Neuronal stem cell (in vitro differentiated cells): ENCODE results near the gene RAD54L2.
"Not testable (repeated sequence)": the region's sequence is repeated elsewhere in the genome, so short reads cannot be mapped to it uniquely, and the experiment has no call there.

ENCODE experiments used
- DNase-seq: peaks from one replicate; pipeline ENCODE4 v3.0.0-alpha.2; 2013; ENCODE audit warnings: low spot score
- H2AFZ ChIP-seq: one replicate; pipeline ENCODE4 v1.6.1; 2013; ENCODE audit warnings: mild to moderate bottlenecking, low read length, inconsistent platforms
- H2AK5ac ChIP-seq: 2 replicates; pipeline ENCODE4 v1.6.1; 2013; ENCODE audit warnings: low read depth, mild to moderate bottlenecking, inconsistent platforms, low read length, moderate library complexity, mixed read lengths
- H2BK120ac ChIP-seq: 2 replicates; pipeline ENCODE4 v1.6.1; 2013; ENCODE audit warnings: low read depth, mild to moderate bottlenecking, inconsistent platforms, low read length, moderate library complexity, mixed read lengths
- H2BK12ac ChIP-seq: one replicate; pipeline ENCODE4 v1.6.1; 2013; ENCODE audit warnings: low read length, inconsistent platforms
- H2BK15ac ChIP-seq: 2 replicates; pipeline ENCODE4 v1.6.1; 2013; ENCODE audit warnings: mild to moderate bottlenecking, low read length, inconsistent platforms, mixed read lengths
- H2BK5ac ChIP-seq: one replicate; pipeline ENCODE4 v1.6.1; 2013; ENCODE audit warnings: inconsistent platforms, mild to moderate bottlenecking, low read length, moderate library complexity
- H3K14ac ChIP-seq: one replicate; pipeline ENCODE4 v1.6.1; 2013; ENCODE audit warnings: low read length, inconsistent platforms
- H3K18ac ChIP-seq: 2 replicates; pipeline ENCODE4 v1.6.1; 2013; ENCODE audit warnings: low read length, inconsistent platforms
- H3K23ac ChIP-seq: 2 replicates; pipeline ENCODE4 v1.6.1; 2013; ENCODE audit warnings: low read depth, mild to moderate bottlenecking, mixed read lengths, low read length, inconsistent platforms; ENCODE audit not compliant: poor library complexity
- H3K27ac ChIP-seq: replicated peaks from 3 replicates; pipeline ENCODE4 v1.5.1; 2013; ENCODE audit warnings: low read length, inconsistent platforms
- H3K27me3 ChIP-seq, 3 experiments: 2 replicates each; pipeline ENCODE4 v1.6.1; 2013; ENCODE audit warnings: low read length in 3 of 3, mild to moderate bottlenecking in 2 of 3, inconsistent platforms in 1 of 3, low read depth in 1 of 3, mixed read lengths in 1 of 3, moderate library complexity in 1 of 3; ENCODE audit not compliant: control insufficient read depth in 3 of 3, insufficient read depth in 3 of 3
- H3K36me3 ChIP-seq, 2 donors: replicated peaks in 1 of 2; 2 replicates each; pipeline ENCODE4 v1.6.1; 2013; ENCODE audit warnings: low read length in 2 of 2; ENCODE audit not compliant: control insufficient read depth in 2 of 2, insufficient read depth in 2 of 2
- H3K4ac ChIP-seq: 2 replicates; pipeline ENCODE4 v1.6.1; 2013; ENCODE audit warnings: inconsistent platforms, mild to moderate bottlenecking, low read length, moderate library complexity
- H3K4me1 ChIP-seq, 2 donors: 1 replicate in 1 of 2; 2 replicates in 1 of 2; pipeline ENCODE4 v1.6.1; 2013; ENCODE audit warnings: low read length in 2 of 2, low read depth in 1 of 2; ENCODE audit not compliant: control insufficient read depth in 2 of 2, insufficient read depth in 1 of 2
- H3K4me2 ChIP-seq: one replicate; pipeline ENCODE4 v1.6.1; 2013; ENCODE audit warnings: mild to moderate bottlenecking, low read length, inconsistent platforms; ENCODE audit not compliant: insufficient read depth, poor library complexity, severe bottlenecking
- H3K4me3 ChIP-seq, 2 donors: 2 replicates each; pipeline ENCODE4 v1.5.1; 2013; ENCODE audit warnings: low read length in 2 of 2, mild to moderate bottlenecking in 2 of 2, inconsistent platforms in 1 of 2, moderate library complexity in 1 of 2
- H3K79me1 ChIP-seq: one replicate; pipeline ENCODE4 v1.6.1; 2013; ENCODE audit warnings: low read depth, mild to moderate bottlenecking, inconsistent platforms, low read length, moderate library complexity
- H3K9ac ChIP-seq: one replicate; pipeline ENCODE4 v1.6.1; 2013; ENCODE audit warnings: mild to moderate bottlenecking, low read depth, low read length, inconsistent platforms; ENCODE audit not compliant: poor library complexity
- H3K9me3 ChIP-seq, 2 donors: replicated peaks in 1 of 2; 2 replicates each; pipeline versions ENCODE3 to v1.6.1; 2013; ENCODE audit warnings: low read length in 2 of 2, mild to moderate bottlenecking in 2 of 2, inconsistent platforms in 1 of 2, low read depth in 1 of 2, mixed read lengths in 1 of 2, moderate library complexity in 1 of 2; ENCODE audit not compliant: control insufficient read depth in 2 of 2, insufficient read depth in 1 of 2
- H4K8ac ChIP-seq: one replicate; pipeline ENCODE4 v1.6.1; 2013; ENCODE audit warnings: low read depth, mild to moderate bottlenecking, inconsistent platforms, low read length, moderate library complexity
- H4K91ac ChIP-seq: one replicate; pipeline ENCODE4 v1.6.1; 2013; ENCODE audit warnings: low read length, low read depth, mild to moderate bottlenecking, inconsistent platforms; ENCODE audit not compliant: poor library complexity
- WGBS, 2 donors: extraction: QIAGEN DNeasy Blood & Tissue Kit; methylation state at CpG; one replicate each; pipeline ENCODE4 v1.1.7; 2013; ENCODE audit warnings: missing lambda C conversion rate in 2 of 2, mixed read lengths in 1 of 2; ENCODE audit not compliant: insufficient read length in 2 of 2, insufficient replicate concordance in 1 of 2; ENCODE audit errors: extremely low coverage in 2 of 2; 5-methylcytosine and 5-hydroxymethylcytosine counted together

RAD54L2 gene

GRCh38 chr3:51510996-51511395 is 27.5 kb upstream of the RAD54L2 start:
- no peaks in the 10 kb centered on the region for H3K27me3 ChIP-seq
- H3K4me1 ChIP-seq = no peaks in the 10 kb centered on the region
- no peaks in the 10 kb centered on the region for H3K9me3 ChIP-seq
- no peak overlapping the region for H3K4me2 ChIP-seq
- no peaks in the 10 kb centered on the region for H3K36me3 ChIP-seq
- H2BK120ac ChIP-seq = no peak overlapping the region
- no peak for DNase-seq
- no peak overlapping the region for H3K23ac ChIP-seq
- no peak overlapping the region for H4K91ac ChIP-seq
- no peak overlapping the region for H2AK5ac ChIP-seq
- no peak overlapping the region for H3K27ac ChIP-seq
- no peaks in the 10 kb centered on the region for H3K79me1 ChIP-seq
- H4K8ac ChIP-seq = no peak overlapping the region
- H2BK15ac ChIP-seq = no peak overlapping the region
- no peak overlapping the region for H3K14ac ChIP-seq
- H2AFZ ChIP-seq = no peak overlapping the region
- WGBS, 2 donors = no CpG with 5 or more reads among the region's 1 CpG
- H3K18ac ChIP-seq = no peak overlapping the region
- H3K4ac ChIP-seq = no peak overlapping the region
- no peak overlapping the region for H2BK5ac ChIP-seq
- no peak overlapping the region for H2BK12ac ChIP-seq
- no peak overlapping the region for H3K4me3 ChIP-seq
- H3K9ac ChIP-seq = no peak overlapping the region

GRCh38 chr3:51514210-51514609 is 24.3 kb upstream of the RAD54L2 start:
- H3K4ac ChIP-seq = no peak overlapping the region
- H2BK15ac ChIP-seq = no peak overlapping the region
- H3K9me3 ChIP-seq = no peaks in the 10 kb centered on the region
- H4K91ac ChIP-seq = no peak overlapping the region
- no peak overlapping the region for H2BK120ac ChIP-seq
- no peak overlapping the region for H3K9ac ChIP-seq
- no peaks in the 10 kb centered on the region for H3K36me3 ChIP-seq
- H2AFZ ChIP-seq = no peak overlapping the region
- no peak overlapping the region for H3K14ac ChIP-seq
- DNase-seq = no peak
- H3K27me3 ChIP-seq = no peaks in the 10 kb centered on the region
- no CpG with 5 or more reads among the region's 5 CpGs for WGBS, 2 donors
- no peak overlapping the region for H4K8ac ChIP-seq
- H3K4me1 ChIP-seq = no peaks in the 10 kb centered on the region
- no peak overlapping the region for H3K23ac ChIP-seq
- H2BK12ac ChIP-seq = no peak overlapping the region
- no peak overlapping the region for H2AK5ac ChIP-seq
- H3K4me2 ChIP-seq = no peak overlapping the region
- no peak overlapping the region for H3K4me3 ChIP-seq
- H3K18ac ChIP-seq = no peak overlapping the region
- H2BK5ac ChIP-seq = no peak overlapping the region
- no peaks in the 10 kb centered on the region for H3K79me1 ChIP-seq
- H3K27ac ChIP-seq = no peak overlapping the region

DNA sequence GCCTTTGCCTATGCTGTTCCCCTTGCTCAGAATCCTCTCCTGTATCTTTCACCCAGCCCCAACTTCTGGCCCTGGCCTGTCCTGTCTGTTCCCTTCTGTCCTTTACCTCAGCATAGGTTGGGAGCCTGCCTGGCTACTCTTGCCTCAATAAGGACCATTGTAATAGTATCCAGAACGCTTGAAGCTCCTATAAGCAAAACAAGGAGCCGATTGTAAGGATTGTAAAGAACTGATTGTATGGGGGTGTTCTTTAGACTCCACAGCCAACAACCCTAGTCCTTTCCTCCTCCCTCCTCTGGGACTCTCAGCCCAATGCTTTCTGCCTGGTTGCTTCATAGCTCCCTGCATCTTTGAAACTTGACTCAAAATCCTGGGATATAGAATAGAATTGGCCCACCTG is 18.7 kb upstream of the RAD54L2 start:
- no peak overlapping the region for H3K4me2 ChIP-seq
- WGBS, 2 donors = no CpG with 5 or more reads among the region's 2 CpGs
- no peak overlapping the region for H4K8ac ChIP-seq
- no peak overlapping the region for H2BK15ac ChIP-seq
- H3K4ac ChIP-seq = no peak overlapping the region
- no peak overlapping the region for H4K91ac ChIP-seq
- H3K36me3 ChIP-seq = no peaks in the 10 kb centered on the region
- DNase-seq = no peak
- H3K18ac ChIP-seq = no peak overlapping the region
- H2AFZ ChIP-seq = no peak overlapping the region
- no peak overlapping the region for H2AK5ac ChIP-seq
- no peak overlapping the region for H3K14ac ChIP-seq
- H3K9me3 ChIP-seq = no peaks in the 10 kb centered on the region
- H2BK5ac ChIP-seq = no peak overlapping the region
- no peak overlapping the region for H3K4me3 ChIP-seq
- no peak overlapping the region for H2BK12ac ChIP-seq
- no peak overlapping the region for H3K9ac ChIP-seq
- H2BK120ac ChIP-seq = no peak overlapping the region
- no peaks in the 10 kb centered on the region for H3K4me1 ChIP-seq
- no peak overlapping the region for H3K27ac ChIP-seq
- H3K27me3 ChIP-seq = peaks cover 0 to 14% (median 0%) of the 10 kb centered on the region in 3 experiments
- no peak overlapping the region for H3K23ac ChIP-seq
- no peaks in the 10 kb centered on the region for H3K79me1 ChIP-seq

DNA sequence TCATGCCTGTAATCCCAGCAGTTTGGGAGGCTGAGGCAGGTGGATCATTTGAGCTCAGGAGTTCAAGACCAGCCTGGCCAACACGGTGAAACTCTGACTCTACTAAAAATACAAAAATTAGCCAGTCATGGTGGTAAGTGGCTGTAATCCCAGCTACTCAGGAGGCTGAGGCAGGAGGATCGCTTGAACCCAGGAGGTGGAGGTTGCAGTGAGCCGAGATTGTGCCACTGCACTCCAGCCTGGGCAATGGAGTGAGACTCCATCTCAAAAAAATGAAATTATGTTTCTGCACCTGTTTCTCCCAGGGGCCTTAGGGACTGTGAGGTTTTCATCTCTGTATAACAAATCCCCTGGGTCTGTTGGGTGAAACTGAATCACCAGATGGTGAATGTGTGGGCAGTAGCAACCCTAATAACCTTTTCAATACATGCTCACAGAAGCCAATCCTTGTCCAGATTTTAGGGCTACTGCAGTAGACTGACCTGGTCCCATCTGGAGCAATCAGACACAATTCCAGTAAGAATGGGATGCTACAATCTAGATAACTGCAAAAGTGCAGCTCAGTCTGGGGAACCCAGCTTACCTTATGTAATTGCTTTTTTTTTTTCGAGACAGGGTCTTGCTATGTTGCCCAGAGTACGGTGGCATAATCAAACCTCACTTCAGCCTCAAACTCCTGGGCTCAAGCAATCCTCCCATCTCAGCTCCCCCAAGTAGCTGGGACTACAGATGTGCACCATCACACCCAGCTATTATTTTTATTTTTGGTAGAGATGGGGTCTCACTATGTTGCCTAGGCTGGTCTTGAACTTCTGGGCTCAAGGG is 17.4 kb upstream of the RAD54L2 start:
- not testable (repeated sequence) for H3K4me1 ChIP-seq, H3K27ac ChIP-seq, H4K8ac ChIP-seq, DNase-seq, H2BK5ac ChIP-seq, H2BK12ac ChIP-seq, H3K4me2 ChIP-seq, H2BK15ac ChIP-seq, H3K4me3 ChIP-seq, H2AK5ac ChIP-seq, H3K14ac ChIP-seq, H4K91ac ChIP-seq, H3K4ac ChIP-seq, H3K79me1 ChIP-seq, H2AFZ ChIP-seq, H3K18ac ChIP-seq, H3K9ac ChIP-seq, H2BK120ac ChIP-seq, H3K23ac ChIP-seq, H3K36me3 ChIP-seq, H3K9me3 ChIP-seq
- peaks cover 0 to 14% (median 0%) of the 10 kb centered on the region in 3 experiments for H3K27me3 ChIP-seq
- WGBS, 2 donors = no CpG with 5 or more reads among the region's 5 CpGs
